ENCODE results near the gene PI4KA. TPM values are rescaled to one million over a fixed set of nuclear protein-coding genes. Genes with fewer than 3 reads are reported as not detected.

Gene PI4KA
- total RNA-seq, 1 donor from 2014 or later: 40.5 TPM

DNA sequence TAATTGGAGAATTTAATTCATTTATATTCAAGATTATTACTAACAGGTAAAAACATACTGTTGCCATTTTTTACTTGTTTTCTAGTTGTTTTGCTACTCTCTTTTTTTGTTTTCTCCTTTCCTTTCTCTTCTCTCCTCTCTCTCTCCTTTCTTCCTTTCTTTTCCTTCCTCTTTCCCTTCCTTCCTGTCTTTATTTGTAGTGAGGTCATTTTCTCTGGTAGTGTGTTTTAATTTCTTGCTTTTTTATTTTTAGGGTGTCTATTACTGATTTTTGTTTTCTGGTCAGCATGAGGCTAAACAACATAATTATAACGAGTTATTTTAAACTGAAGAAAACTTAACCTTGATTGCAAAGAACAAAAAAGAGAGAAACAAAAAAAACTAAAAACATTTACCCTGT, 197.1 kb downstream of the PI4KA start:
- H3K27ac ChIP-seq (replicated peaks): no peak overlapping the region
- H3K4me1 ChIP-seq: no peaks in the 10 kb centered on the region
- peaks cover 21% of the 10 kb centered on the region for H3K9me3 ChIP-seq (replicated peaks)
- peaks cover 36% of the 10 kb centered on the region for H3K27me3 ChIP-seq (ENCODE audit: low read depth)
- TF ChIP-seq, protein P1, sequence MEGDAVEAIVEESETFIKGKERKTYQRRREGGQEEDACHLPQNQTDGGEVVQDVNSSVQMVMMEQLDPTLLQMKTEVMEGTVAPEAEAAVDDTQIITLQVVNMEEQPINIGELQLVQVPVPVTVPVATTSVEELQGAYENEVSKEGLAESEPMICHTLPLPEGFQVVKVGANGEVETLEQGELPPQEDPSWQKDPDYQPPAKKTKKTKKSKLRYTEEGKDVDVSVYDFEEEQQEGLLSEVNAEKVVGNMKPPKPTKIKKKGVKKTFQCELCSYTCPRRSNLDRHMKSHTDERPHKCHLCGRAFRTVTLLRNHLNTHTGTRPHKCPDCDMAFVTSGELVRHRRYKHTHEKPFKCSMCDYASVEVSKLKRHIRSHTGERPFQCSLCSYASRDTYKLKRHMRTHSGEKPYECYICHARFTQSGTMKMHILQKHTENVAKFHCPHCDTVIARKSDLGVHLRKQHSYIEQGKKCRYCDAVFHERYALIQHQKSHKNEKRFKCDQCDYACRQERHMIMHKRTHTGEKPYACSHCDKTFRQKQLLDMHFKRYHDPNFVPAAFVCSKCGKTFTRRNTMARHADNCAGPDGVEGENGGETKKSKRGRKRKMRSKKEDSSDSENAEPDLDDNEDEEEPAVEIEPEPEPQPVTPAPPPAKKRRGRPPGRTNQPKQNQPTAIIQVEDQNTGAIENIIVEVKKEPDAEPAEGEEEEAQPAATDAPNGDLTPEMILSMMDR (IDR thresholded peaks at IDR 0.05; ENCODE audit: borderline replicate concordance): no peak
- intact Hi-C loops (cut with micrococcal nuclease): no loop called here
- no peaks in the 10 kb centered on the region for H3K36me3 ChIP-seq
- no peak overlapping the region for H3K4me3 ChIP-seq
- DNase-seq: no peak

DNA sequence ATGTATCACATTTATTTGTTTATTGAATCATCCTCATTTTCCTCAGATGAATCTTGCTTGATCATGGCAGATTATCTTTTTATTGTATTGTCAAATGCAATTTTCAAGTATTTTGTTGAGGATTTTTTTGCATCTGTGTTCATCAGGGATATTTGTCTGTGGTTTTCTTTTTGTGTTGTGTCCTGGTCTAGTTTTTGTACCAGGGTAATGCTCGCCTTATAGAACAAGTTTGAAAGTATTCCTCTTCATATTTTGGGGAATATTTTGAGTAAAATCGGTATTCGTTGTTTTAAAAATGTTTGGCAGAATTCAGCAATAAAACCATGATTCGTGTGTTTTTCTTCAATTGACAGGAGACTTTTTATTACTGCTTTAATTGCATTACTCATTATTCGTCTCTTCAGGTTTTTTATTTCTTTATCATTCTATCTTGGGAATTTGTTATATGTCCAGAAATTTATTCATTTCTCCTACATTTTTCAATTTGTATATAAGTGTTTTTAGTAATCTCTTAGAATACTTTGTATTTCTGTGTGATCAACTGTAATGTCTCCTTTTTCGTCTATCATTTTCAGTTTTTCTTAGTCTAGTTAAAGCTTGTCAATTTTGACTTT, 198.1 kb downstream of the PI4KA start:
- TF ChIP-seq, protein P1 (IDR thresholded peaks at IDR 0.05; ENCODE audit: borderline replicate concordance): no peak
- intact Hi-C loops (cut with micrococcal nuclease): no loop called here
- peaks cover 21% of the 10 kb centered on the region for H3K9me3 ChIP-seq (replicated peaks)
- no peak for DNase-seq
- H3K36me3 ChIP-seq: no peaks in the 10 kb centered on the region
- no peak overlapping the region for H3K27ac ChIP-seq (replicated peaks)
- no peaks in the 10 kb centered on the region for H3K4me1 ChIP-seq
- no peak overlapping the region for H3K4me3 ChIP-seq
- H3K27me3 ChIP-seq (ENCODE audit: low read depth): peaks cover 36% of the 10 kb centered on the region

DNA sequence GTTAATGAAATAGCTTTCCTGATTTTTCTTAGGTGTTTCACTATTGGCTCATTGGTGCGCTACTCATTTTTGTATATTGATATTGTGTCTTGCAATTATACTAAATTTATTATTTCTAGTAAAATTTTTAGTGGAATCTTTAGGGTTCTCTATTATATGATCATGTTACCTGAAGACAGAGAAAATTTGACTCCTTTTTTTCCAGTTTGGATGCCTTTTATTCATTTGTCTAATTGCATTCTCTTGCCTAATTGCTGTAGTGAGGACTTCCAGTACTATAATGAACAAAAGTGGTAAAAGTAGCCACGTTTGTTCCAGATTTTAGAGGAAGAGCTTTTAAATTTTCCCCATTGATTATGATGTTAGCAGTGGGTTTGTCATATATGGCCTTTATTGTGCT, 198.7 kb downstream of the PI4KA start:
- Histone ChIP-seq H3K9me3 (replicated peaks) (peaks cover 21% of the 10 kb centered on the region), H3K27me3 (ENCODE audit: low read depth) (peaks cover 36% of the 10 kb centered on the region), H3K27ac (replicated peaks) (no peak overlapping the region), H3K4me3 (no peak overlapping the region), H3K36me3 (no peaks in the 10 kb centered on the region), H3K4me1 (no peaks in the 10 kb centered on the region)
- no peak for DNase-seq
- intact Hi-C loops (cut with micrococcal nuclease): no loop called here
- TF ChIP-seq, protein P1 (IDR thresholded peaks at IDR 0.05; ENCODE audit: borderline replicate concordance): no peak

DNA sequence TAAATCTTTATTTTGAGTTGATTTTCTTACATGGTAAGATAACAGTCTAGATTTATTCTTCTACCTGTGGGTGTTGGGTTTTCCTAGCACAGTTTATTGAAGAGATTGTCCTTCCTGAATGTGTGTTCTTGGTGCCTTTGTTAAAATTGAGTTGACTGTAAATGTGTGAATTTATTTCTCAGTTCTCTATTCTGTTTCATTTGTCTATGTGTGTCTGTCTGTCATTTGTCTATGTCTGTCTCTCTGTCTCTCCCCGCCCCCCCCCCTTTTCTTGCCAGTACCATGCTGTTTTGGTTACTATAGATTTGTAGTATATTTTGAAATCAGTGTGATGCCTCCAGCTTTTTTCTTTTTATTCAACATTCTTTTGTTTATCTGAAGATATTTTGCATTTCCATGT, 199.4 kb downstream of the PI4KA start:
- no peak for DNase-seq
- intact Hi-C loops (cut with micrococcal nuclease): no loop called here
- Histone ChIP-seq H3K27me3 (ENCODE audit: low read depth) (peaks cover 32% of the 10 kb centered on the region), H3K4me3 (no peak overlapping the region), H3K4me1 (no peaks in the 10 kb centered on the region), H3K27ac (replicated peaks) (no peak overlapping the region), H3K36me3 (no peaks in the 10 kb centered on the region), H3K9me3 (replicated peaks) (peaks cover 20% of the 10 kb centered on the region)
- TF ChIP-seq, protein P1 (IDR thresholded peaks at IDR 0.05; ENCODE audit: borderline replicate concordance): no peak

DNA sequence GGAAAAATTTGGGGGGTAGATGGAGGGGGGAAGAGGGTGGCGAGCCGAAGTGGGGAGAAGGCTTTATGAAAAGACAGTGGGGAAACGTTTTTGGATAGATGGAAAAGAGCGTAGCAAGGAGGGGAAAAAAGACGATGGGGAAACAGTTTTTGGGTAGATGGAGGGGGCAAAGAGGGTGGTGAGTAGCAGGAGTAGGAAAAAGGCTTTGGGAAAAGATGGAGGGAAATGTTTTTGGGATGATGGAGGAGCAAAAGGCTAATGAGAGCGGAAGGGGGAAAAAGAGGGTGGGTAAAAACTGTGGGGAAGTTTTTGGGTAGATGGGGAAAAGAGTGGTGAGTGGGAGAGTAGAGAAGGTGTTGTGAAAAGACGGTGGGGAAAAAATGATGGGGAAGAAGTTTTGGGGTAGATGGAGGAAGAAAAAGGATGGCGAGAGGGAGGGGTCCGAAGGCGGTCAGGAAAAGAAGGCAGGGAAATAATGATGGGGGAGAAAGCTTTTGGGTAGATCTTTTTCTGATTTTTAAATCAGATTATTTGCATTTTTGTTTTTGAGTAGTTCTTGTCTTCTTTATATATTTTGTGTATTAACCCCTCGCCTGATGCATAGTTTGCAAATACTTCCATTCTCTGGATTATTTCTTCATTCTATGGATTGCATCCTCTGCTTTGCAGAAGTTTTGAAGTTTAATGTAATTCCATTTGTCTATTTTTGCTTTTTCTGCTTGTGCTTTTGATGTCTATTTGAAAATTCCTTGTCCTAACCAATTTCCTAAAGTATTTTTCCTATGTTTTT, 200.0 kb downstream of the PI4KA start:
- no peak for DNase-seq
- TF ChIP-seq, protein P1 (IDR thresholded peaks at IDR 0.05; ENCODE audit: borderline replicate concordance): no peak
- intact Hi-C loops (cut with micrococcal nuclease): no loop called here
- Histone ChIP-seq H3K4me3 (no peak overlapping the region), H3K27ac (replicated peaks) (no peak overlapping the region), H3K27me3 (ENCODE audit: low read depth) (peaks cover 26% of the 10 kb centered on the region), H3K36me3 (no peaks in the 10 kb centered on the region), H3K4me1 (no peaks in the 10 kb centered on the region), H3K9me3 (replicated peaks) (peaks cover 14% of the 10 kb centered on the region)

Measured in left ventricle myocardium inferior (tissue), 1 donor.